Lung (tissue), 12 donors: ENCODE data around the gene CAPN9. TPM values are rescaled to one million over a fixed set of nuclear protein-coding genes. Genes with fewer than 3 reads are reported as not detected.

ENCODE experiments used
- ATAC-seq: fragments of 200-7000 bp; cut with Tn5 transposase; one replicate; pipeline ENCODE4 v1.9.1; 2020; ENCODE audit warnings: moderate number of reproducible peaks; ENCODE audit not compliant: insufficient read depth, low FRiP score
- DNase-seq, 3 donors: peaks; one replicate each; pipeline ENCODE4 v3.0.0-alpha.2; 2013 to 2017
- H3K27ac ChIP-seq, 2 donors: one replicate each; pipeline ENCODE4 v1.5.1; 2013; ENCODE audit warnings: mild to moderate bottlenecking in 2 of 2, moderate library complexity in 2 of 2, control low read depth in 1 of 2, inconsistent platforms in 1 of 2, low read depth in 1 of 2, low read length in 1 of 2
- H3K27me3 ChIP-seq, 3 donors: one replicate each; pipeline ENCODE4 v1.5.1; 2013; ENCODE audit warnings: low read length in 2 of 3; ENCODE audit not compliant: control insufficient read depth in 3 of 3, insufficient read depth in 3 of 3
- H3K36me3 ChIP-seq, 4 donors: one replicate each; pipeline ENCODE4 v1.5.1; 2013; ENCODE audit warnings: low read length in 4 of 4, mild to moderate bottlenecking in 1 of 4, moderate library complexity in 1 of 4; ENCODE audit not compliant: control insufficient read depth in 4 of 4, insufficient read depth in 4 of 4
- H3K4me1 ChIP-seq, 5 donors: one replicate each; pipeline ENCODE4 v1.5.1; 2013; ENCODE audit warnings: low read length in 5 of 5, mild to moderate bottlenecking in 2 of 5, moderate library complexity in 1 of 5; ENCODE audit not compliant: control insufficient read depth in 5 of 5, insufficient read depth in 5 of 5
- H3K4me3 ChIP-seq: one replicate; pipeline ENCODE4 v1.5.1; 2013; ENCODE audit warnings: mild to moderate bottlenecking, control low read depth, moderate library complexity
- H3K9ac ChIP-seq, 2 donors: one replicate each; pipeline ENCODE4 v1.5.1; 2013; ENCODE audit warnings: low read length in 2 of 2, control low read depth in 1 of 2; ENCODE audit not compliant: insufficient read depth in 1 of 2
- H3K9me3 ChIP-seq, 4 donors: one replicate each; pipeline ENCODE4 v1.5.1; 2013; ENCODE audit warnings: low read length in 3 of 4, mild to moderate bottlenecking in 1 of 4, moderate library complexity in 1 of 4; ENCODE audit not compliant: control insufficient read depth in 4 of 4, insufficient read depth in 3 of 4
- WGBS, 2 donors: extraction: QIAGEN DNeasy Blood & Tissue Kit; methylation state at CpG; one replicate each; pipeline ENCODE4 v1.1.7; 2013; 5-methylcytosine and 5-hydroxymethylcytosine counted together
- polyA plus RNA-seq, 2 donors: library from polyadenylated mRNA; stranded (reverse); fragments of 200-250 nt; gene quantifications; one replicate each; pipeline ENCODE4 v1.2.1, GENCODE V29; 2013
- total RNA-seq, 2 donors: library from RNA; depleted of rRNA in 1 of 2; stranded (reverse); fragments of >200 nt in 1 of 2; gene quantifications; one replicate each; pipeline ENCODE4 v1.2.1, GENCODE V29; 2014 to 2021
- TF ChIP-seq, protein P1 (sequence below): IDR thresholded peaks from 2 replicates; pipeline ENCODE4 v1.5.1; 2012; ENCODE audit warnings: mild to moderate bottlenecking; ENCODE audit errors: control extremely low read depth, extremely low read depth
- donor health status: control.
- donor health status: control.
- donor health status: Bipolar disorder and iron deficiency.
- donor health status: healthy.
- donor health status: DM: yes; HTN: yes; CAD: no.

Gene CAPN9
- total and polyA plus RNA-seq, 4 donors: 2.2 to 13.2 (median 7.6) TPM

DNA sequence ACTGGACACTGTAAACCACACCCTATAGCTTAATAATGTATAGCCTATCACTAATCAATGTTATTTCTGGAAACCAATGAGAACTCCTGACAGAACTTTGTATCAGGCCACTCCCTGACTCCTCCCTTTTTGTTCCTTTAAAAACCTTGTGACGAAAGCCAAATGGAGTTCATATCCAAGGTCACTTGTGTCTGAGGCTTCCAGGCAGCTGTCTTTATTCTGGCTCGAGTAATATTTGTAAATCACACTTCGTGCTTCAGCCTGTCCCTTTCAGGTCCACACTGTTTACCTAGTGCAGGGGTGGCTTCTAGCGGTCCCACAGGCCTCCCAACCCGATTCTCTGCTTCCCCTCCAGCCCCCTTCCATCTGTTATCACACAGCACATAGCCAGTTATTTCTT is 16.2 kb upstream of the CAPN9 start:
- TF ChIP-seq, protein P1, sequence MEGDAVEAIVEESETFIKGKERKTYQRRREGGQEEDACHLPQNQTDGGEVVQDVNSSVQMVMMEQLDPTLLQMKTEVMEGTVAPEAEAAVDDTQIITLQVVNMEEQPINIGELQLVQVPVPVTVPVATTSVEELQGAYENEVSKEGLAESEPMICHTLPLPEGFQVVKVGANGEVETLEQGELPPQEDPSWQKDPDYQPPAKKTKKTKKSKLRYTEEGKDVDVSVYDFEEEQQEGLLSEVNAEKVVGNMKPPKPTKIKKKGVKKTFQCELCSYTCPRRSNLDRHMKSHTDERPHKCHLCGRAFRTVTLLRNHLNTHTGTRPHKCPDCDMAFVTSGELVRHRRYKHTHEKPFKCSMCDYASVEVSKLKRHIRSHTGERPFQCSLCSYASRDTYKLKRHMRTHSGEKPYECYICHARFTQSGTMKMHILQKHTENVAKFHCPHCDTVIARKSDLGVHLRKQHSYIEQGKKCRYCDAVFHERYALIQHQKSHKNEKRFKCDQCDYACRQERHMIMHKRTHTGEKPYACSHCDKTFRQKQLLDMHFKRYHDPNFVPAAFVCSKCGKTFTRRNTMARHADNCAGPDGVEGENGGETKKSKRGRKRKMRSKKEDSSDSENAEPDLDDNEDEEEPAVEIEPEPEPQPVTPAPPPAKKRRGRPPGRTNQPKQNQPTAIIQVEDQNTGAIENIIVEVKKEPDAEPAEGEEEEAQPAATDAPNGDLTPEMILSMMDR: no peak
- peak in 2 of 3 donors; percentile 46 to 56 for DNase-seq
- H3K9me3 ChIP-seq: no peaks in the 10 kb centered on the region
- 41 to 64% methylated on average over 5 of the region's 5 CpGs for WGBS, 2 donors
- H3K4me3 ChIP-seq: no peak overlapping the region
- ATAC-seq: no peak
- no peak overlapping the region for H3K9ac ChIP-seq
- no peaks in the 10 kb centered on the region for H3K27me3 ChIP-seq
- no peaks in the 10 kb centered on the region for H3K36me3 ChIP-seq
- no peak overlapping the region for H3K27ac ChIP-seq
- peaks cover 0 to 5% (median 0%) of the 10 kb centered on the region in 5 donors for H3K4me1 ChIP-seq

DNA sequence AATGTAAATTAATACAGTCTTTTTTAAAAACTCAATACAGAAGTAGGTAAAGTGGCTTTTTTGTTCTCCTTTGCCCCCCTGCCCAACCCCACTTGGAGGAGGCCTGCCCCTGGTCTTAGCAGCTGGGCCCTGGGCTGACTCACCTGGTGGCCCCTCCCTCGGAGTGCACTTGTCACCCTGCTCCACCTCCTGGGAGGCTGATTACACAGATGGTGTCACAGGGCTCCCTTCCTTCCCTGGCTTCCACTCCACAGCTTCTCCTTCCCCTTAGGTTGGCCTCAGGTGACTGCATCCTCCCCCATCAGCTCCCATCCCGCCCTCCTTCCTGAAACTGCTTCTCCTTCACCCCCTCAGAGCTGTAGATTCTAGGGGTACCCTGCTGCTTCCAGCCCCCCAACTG is 11.7 kb upstream of the CAPN9 start:
- Histone ChIP-seq H3K4me3 (no peak overlapping the region), H3K9me3 (no peaks in the 10 kb centered on the region), H3K27ac (no peak overlapping the region), H3K4me1 (peaks cover 0 to 5% (median 0%) of the 10 kb centered on the region in 5 donors), H3K9ac (no peak overlapping the region), H3K36me3 (no peaks in the 10 kb centered on the region), H3K27me3 (no peaks in the 10 kb centered on the region)
- TF ChIP-seq, protein P1: no peak
- ATAC-seq (peak; percentile 27), DNase-seq (no peak)
- WGBS, 2 donors: 37 to 56% methylated on average over 2 of the region's 2 CpGs

DNA sequence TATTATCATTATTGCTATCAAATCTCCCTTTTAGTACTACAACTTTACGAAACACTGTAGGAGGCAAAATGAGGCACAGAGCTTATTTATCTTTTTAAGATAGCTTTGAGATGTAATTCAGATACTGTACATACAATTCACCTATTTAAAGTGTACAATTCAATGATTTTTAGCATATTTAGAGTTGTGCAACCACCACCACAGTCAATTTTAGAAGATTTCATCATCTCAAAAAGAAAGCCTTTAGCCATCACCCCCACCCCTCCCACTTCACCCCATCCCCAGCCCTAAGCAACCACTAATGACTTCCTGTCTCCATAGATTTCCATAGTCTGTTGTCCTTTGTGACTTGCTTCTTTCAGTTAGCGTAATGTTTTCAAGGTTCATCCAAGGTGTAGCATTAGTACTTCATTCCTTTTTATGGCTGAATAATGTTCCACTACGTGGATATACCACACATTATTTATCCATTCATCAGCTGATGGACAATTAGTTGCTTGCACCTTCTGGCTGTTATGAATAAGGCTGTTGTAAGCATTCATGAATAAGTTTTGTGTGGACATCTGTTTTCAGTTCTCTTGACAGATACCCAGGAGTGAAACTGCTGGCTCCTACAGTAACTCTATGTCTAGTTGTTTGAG is 9.4 kb upstream of the CAPN9 start:
- DNase-seq (no peak), ATAC-seq (no peak)
- Histone ChIP-seq H3K9ac (no peak overlapping the region), H3K27ac (no peak overlapping the region), H3K36me3 (no peaks in the 10 kb centered on the region), H3K4me3 (no peak overlapping the region), H3K9me3 (no peaks in the 10 kb centered on the region), H3K4me1 (no peaks in the 10 kb centered on the region), H3K27me3 (no peaks in the 10 kb centered on the region)
- 94 to 97% methylated on average over 3 of the region's 3 CpGs for WGBS, 2 donors
- TF ChIP-seq, protein P1: no peak
